Vagina (tissue), 2 donors: ENCODE results near the gene HPS3. TPM values are rescaled to one million over a fixed set of nuclear protein-coding genes. Genes with fewer than 3 reads are reported as not detected.

ENCODE experiments used
- DNase-seq, 2 donors: peaks; one replicate each; pipeline ENCODE4 v3.0.0-alpha.2; 2017; ENCODE audit errors: extremely low spot score in 2 of 2
- H3K27ac ChIP-seq: fragments of 200-600 bp; sonication (generic); one replicate; pipeline ENCODE4 v1.5.1; 2019
- H3K27me3 ChIP-seq: fragments of 200-600 bp; sonication (generic); one replicate; pipeline ENCODE4 v1.5.1; 2019
- H3K36me3 ChIP-seq, 2 donors: fragments of 200-600 bp; sonication (generic); one replicate each; pipeline ENCODE4 v1.5.1; 2017 to 2019
- H3K4me1 ChIP-seq: fragments of 200-600 bp; sonication (generic); one replicate; pipeline ENCODE4 v1.5.1; 2019
- H3K4me3 ChIP-seq, 2 donors: fragments of 200-600 bp; sonication (generic); 1 replicate in 1 of 2; 2 replicates in 1 of 2; pipeline ENCODE4 v1.5.1; 2016 to 2019
- H3K9me3 ChIP-seq: fragments of 200-600 bp; sonication (generic); one replicate; pipeline ENCODE4 v1.5.1; 2019
- POLR2A ChIP-seq, 2 donors: fragments of 450-650 bp; IDR thresholded peaks; one replicate each; pipeline ENCODE4 v1.6.1; 2017; ENCODE audit warnings: antibody characterized with exemption in 2 of 2, mild to moderate bottlenecking in 2 of 2, moderate library complexity in 2 of 2
- POLR2AphosphoS5 ChIP-seq, 2 donors: sonication (generic); formaldehyde crosslinking; IDR thresholded peaks; one replicate each; pipeline ENCODE4 v1.9.0; 2017; ENCODE audit warnings: antibody characterized with exemption in 2 of 2, mild to moderate bottlenecking in 2 of 2, low read depth in 1 of 2; ENCODE audit not compliant: insufficient read depth in 1 of 2
- intact Hi-C: fragments of 100-400 bp; cut with DNase I; formaldehyde crosslinking; loops from one replicate; pipeline ENCODE4 v1.15.1; 2023
- total RNA-seq: library from RNA; depleted of rRNA; stranded (reverse); fragments of >200 nt; gene quantifications from one replicate; pipeline ENCODE4 v1.2.3, GENCODE V29; 2016
- TF ChIP-seq, protein P1 (sequence below), 3 experiments: fragments of 450-650 bp in 2 of 3; fragments of 200-600 bp in 1 of 3; sonication (generic) in 1 of 3; IDR thresholded peaks; one replicate each; pipeline ENCODE4 v1.5.1; 2017 to 2019; ENCODE audit warnings: antibody characterized with exemption in 3 of 3, mild to moderate bottlenecking in 2 of 3, moderate library complexity in 2 of 3

The HPS3 gene
- total RNA-seq, 1 donor from 2014 or later = 25.5 TPM

DNA sequence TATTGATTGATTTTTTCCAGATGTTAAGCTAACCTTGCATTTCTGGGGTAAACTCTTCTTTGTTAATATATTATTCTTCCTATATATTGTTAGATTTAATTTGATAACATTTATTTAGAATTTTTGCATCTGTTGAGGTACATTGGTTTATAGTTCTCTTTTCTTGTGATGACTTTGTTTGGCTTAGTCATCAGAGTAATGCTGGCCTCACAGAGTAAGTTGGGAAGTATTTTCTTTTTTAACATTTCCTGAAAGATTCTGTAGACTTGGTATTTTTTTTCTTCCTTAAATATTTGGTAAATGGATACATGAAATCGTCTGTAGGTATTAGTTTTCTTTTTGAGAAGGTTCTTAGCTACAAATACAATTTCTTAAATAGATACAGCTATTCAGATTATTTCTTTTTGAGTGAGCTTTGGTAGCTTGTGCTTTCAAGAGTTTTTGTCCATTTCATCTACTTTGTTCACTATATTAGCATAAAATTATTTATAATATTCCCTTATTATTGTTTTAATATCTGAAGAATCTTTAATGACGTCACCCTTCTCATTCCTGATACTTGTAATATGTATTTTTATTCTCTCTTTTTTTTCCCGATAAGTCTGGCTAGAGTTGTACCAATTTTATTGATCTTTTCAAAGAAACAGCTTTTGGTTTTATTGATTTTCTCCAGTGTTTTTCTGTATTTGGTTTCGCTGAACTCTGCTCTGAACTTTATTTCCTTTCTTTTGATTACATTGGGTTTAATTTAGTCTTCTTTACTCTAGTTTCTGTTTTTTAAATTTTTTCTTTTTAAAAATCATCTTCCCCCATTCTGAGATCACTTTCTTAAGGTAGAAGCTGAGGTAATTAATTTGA lies 6.5 kb upstream of the HPS3 start:
- Histone ChIP-seq H3K9me3 (no peaks in the 10 kb centered on the region), H3K27ac (no peak overlapping the region), H3K4me3 (no peak overlapping the region), H3K36me3 (no peaks in the 10 kb centered on the region), H3K27me3 (no peaks in the 10 kb centered on the region), H3K4me1 (no peaks in the 10 kb centered on the region)
- DNase-seq = no peak
- intact Hi-C loops = loop anchor here (5.0 kb wide), 1 partner anchor 149 kb away; no protein-coding TSS in a partner anchor
- TF ChIP-seq POLR2A (IDR thresholded peaks at IDR 0.05) = no peak
- TF ChIP-seq POLR2AphosphoS5 (IDR thresholded peaks at IDR 0.05; ENCODE audit: insufficient read depth in 1 of 2, low read depth in 1 of 2) = no peak
- TF ChIP-seq, protein P1, sequence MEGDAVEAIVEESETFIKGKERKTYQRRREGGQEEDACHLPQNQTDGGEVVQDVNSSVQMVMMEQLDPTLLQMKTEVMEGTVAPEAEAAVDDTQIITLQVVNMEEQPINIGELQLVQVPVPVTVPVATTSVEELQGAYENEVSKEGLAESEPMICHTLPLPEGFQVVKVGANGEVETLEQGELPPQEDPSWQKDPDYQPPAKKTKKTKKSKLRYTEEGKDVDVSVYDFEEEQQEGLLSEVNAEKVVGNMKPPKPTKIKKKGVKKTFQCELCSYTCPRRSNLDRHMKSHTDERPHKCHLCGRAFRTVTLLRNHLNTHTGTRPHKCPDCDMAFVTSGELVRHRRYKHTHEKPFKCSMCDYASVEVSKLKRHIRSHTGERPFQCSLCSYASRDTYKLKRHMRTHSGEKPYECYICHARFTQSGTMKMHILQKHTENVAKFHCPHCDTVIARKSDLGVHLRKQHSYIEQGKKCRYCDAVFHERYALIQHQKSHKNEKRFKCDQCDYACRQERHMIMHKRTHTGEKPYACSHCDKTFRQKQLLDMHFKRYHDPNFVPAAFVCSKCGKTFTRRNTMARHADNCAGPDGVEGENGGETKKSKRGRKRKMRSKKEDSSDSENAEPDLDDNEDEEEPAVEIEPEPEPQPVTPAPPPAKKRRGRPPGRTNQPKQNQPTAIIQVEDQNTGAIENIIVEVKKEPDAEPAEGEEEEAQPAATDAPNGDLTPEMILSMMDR (IDR thresholded peaks at IDR 0.05) = no peak

GRCh38 chr3:149128821-149129220 lies 617 bp upstream of the HPS3 start:
- no peaks in the 10 kb centered on the region for H3K9me3 ChIP-seq
- H3K4me1 ChIP-seq = peaks cover 24% of the 10 kb centered on the region
- TF ChIP-seq POLR2AphosphoS5 (IDR thresholded peaks at IDR 0.05; ENCODE audit: insufficient read depth in 1 of 2, low read depth in 1 of 2) = no peak
- TF ChIP-seq, protein P1 (IDR thresholded peaks at IDR 0.05) = no peak
- TF ChIP-seq POLR2A (IDR thresholded peaks at IDR 0.05) = no peak
- DNase-seq = no peak
- peak overlapping the region; percentile 78 to 94 for H3K4me3 ChIP-seq
- no peaks in the 10 kb centered on the region for H3K36me3 ChIP-seq
- no peaks in the 10 kb centered on the region for H3K27me3 ChIP-seq
- intact Hi-C loops = loop anchor here (5.0 kb wide), 1 partner anchor 172 kb away; no protein-coding TSS in a partner anchor
- peak overlapping the region; percentile 80 for H3K27ac ChIP-seq

DNA sequence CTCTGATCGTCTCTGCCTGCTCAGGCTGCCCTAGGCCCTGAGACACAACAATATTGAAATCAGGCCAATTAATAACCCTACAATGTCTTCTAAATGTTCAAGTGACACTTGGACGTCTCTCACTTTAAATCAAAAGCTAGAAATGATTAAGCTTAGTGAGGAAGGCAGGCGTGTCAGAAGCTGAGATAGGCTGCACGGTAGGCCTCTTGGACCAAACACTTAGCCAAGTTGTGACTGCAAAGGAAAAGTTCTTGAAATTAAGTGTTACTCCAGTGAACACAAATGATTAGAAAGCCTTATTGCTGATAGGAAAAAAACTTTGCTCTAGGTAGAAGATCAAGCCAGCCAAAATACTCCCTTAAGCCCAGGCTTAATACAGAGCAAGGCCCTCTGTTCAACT lies 2.2 kb downstream of the HPS3 start:
- no peaks in the 10 kb centered on the region for H3K9me3 ChIP-seq
- H3K27ac ChIP-seq = no peak overlapping the region
- no peaks in the 10 kb centered on the region for H3K27me3 ChIP-seq
- no peak overlapping the region for H3K4me3 ChIP-seq
- intact Hi-C loops = no loop called here
- peaks cover 36% of the 10 kb centered on the region for H3K4me1 ChIP-seq
- TF ChIP-seq POLR2A (IDR thresholded peaks at IDR 0.05) = no peak
- no peak for TF ChIP-seq POLR2AphosphoS5 (IDR thresholded peaks at IDR 0.05; ENCODE audit: insufficient read depth in 1 of 2, low read depth in 1 of 2)
- TF ChIP-seq, protein P1 (IDR thresholded peaks at IDR 0.05) = no peak
- DNase-seq = no peak
- no peaks in the 10 kb centered on the region for H3K36me3 ChIP-seq

GRCh38 chr3:149134575-149134974 lies 5.1 kb downstream of the HPS3 start:
- no peaks in the 10 kb centered on the region for H3K9me3 ChIP-seq
- no peak for DNase-seq
- H3K27ac ChIP-seq = no peak overlapping the region
- TF ChIP-seq POLR2A (IDR thresholded peaks at IDR 0.05) (no peak), POLR2AphosphoS5 (IDR thresholded peaks at IDR 0.05; ENCODE audit: insufficient read depth in 1 of 2, low read depth in 1 of 2) (no peak)
- TF ChIP-seq, protein P1 (IDR thresholded peaks at IDR 0.05) = no peak
- no peaks in the 10 kb centered on the region for H3K27me3 ChIP-seq
- H3K4me3 ChIP-seq = no peak overlapping the region
- no peaks in the 10 kb centered on the region for H3K36me3 ChIP-seq
- H3K4me1 ChIP-seq = peaks cover 30% of the 10 kb centered on the region
- intact Hi-C loops = no loop called here

GRCh38 chr3:149142682-149143081 lies 13.2 kb downstream of the HPS3 start:
- Histone ChIP-seq H3K27me3 (no peaks in the 10 kb centered on the region), H3K9me3 (no peaks in the 10 kb centered on the region), H3K36me3 (peaks cover 0 to 12% of the 10 kb centered on the region in 2 donors), H3K4me3 (no peak overlapping the region), H3K27ac (no peak overlapping the region), H3K4me1 (no peaks in the 10 kb centered on the region)
- TF ChIP-seq, protein P1 (IDR thresholded peaks at IDR 0.05) = no peak
- no peak for TF ChIP-seq POLR2A (IDR thresholded peaks at IDR 0.05)
- no peak for TF ChIP-seq POLR2AphosphoS5 (IDR thresholded peaks at IDR 0.05; ENCODE audit: insufficient read depth in 1 of 2, low read depth in 1 of 2)
- DNase-seq = no peak
- intact Hi-C loops = no loop called here
